GM19452 (cell line): Measurements from ENCODE around the gene FBXL16.

Source experiments
- ATAC-seq: cut with Tn5 transposase; IDR thresholded peaks from one replicate; pipeline ENCODE4 v1.9.1; 2021; ENCODE audit not compliant: unreplicated experiment

The FBXL16 gene

DNA sequence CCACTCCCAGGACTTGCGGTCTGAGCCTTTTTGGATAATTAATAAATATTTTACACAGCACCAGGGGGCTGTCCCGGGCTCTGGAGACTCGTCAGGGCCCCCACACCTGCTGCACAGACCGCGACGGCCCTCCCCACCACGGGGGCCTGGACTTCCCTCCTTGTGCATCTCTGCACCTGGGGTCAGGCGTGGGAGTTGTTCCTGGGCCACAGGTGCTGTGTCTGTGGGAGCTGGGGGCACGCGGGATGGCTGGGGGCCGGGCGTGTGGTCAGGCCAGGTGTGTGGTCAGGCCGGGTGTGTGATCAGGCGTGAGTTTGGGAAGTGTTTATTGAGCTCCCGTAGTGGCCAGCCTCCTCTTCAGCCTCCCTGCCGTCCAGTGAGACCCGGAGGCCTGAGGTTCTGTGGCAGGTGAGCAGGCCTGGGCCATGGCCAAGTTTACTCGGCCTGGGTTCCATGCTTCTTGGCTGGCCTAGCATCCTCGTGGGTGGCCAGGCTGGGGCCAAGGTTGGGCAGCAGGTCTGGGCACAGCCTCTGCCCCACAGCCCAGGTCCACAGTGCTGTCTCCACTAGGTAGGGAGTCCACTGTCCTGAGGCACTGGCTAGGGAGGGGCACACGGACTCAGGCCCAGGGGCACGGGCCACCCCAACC, 27.3 kb downstream of the FBXL16 start:
- no peak for ATAC-seq

DNA sequence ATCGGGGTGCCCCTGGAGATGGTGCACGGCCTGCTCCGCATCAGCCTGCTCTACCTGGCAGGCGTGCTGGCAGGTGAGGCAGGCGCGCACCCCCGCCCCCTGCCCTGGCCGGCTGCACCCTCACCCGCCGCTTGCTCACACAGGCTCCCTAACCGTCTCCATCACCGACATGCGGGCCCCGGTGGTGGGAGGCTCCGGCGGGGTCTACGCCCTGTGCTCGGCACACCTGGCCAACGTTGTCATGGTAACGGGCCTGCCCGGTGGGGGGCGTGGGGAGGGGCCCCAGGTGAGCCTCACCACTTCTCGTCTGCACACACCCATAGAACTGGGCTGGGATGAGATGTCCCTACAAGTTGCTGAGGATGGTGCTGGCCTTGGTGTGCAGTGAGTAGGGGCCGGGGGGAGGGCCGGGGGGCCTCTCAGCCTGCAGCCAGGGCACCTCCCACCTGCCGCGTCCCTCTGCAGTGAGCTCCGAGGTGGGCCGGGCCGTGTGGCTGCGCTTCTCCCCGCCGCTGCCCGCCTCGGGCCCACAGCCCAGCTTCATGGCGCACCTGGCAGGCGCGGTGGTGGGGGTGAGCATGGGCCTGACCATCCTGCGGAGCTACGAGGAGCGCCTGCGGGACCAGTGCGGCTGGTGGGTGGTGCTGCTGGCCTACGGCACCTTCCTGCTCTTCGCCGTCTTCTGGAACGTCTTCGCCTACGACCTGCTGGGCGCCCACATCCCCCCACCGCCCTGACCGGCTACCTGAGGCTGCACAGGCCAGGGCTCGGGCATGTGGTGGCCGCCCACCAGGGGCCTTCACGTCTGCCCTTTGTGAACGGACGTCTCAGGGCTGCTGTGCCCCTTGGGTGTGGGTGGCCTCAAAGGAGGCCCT, 28.0 kb downstream of the FBXL16 start:
- ATAC-seq = no peak

DNA sequence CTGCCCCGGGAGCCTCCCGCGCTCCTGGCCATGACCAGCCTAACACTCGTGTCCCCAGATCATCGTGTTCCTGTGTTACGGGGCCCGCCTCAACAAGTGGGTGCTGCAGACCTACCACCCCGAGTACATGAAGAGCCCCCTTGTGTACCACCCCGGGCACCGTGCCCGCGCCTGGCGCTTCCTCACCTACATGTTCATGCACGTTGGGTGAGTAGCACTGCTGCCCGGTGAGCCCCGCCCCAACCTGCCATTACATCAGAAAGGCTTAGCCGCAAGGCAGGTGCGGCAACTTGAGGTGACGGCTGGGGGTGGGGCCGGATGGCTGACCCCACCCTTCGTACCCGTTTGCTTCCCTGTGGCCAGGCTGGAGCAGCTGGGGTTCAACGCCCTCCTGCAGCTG, 28.7 kb downstream of the FBXL16 start:
- ATAC-seq = no peak

DNA sequence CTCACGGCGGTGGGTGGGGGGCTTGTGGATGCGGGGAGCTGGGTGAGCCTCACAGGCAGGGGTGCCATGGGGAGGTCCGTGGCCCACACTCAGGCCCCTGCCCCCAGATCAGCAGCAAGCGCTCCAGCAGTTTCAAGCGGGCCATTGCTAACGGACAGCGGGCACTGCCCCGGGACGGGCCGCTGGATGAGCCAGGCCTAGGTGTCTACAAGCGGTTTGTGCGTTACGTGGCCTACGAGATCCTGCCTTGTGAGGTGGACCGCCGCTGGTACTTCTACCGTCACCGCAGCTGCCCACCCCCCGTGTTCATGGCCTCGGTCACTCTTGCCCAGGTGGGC, 29.1 kb downstream of the FBXL16 start:
- no peak for ATAC-seq

DNA sequence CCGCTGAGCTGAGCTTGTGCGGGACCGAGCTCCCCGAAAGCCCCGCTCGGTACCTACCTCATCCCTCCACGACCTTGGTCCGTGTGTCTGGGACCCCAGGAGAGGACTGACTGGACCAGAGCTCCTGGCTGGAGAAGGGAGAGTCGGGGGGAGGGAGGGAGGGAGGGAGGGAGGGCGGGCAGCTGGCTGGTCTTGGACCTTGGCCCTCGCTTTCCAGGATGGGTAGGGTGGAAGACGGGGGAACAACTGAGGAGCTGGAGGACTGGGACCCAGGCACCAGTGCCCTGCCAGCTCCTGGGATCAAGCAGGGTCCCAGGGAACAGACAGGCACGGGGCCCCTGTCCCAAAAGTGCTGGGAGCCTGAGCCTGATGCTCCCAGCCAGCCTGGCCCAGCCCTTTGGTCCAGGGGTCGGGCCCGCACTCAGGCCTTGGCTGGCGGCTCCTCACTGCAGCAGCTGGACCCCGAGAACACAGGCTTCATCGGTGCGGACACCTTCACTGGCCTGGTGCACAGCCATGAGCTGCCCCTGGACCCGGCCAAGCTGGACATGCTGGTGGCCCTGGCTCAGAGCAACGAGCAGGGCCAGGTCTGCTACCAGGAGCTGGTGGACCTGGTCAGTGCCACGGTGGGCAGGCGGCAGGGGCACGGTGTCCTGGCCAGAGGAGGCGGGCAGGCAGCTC, 29.6 kb downstream of the FBXL16 start:
- ATAC-seq = no peak

DNA sequence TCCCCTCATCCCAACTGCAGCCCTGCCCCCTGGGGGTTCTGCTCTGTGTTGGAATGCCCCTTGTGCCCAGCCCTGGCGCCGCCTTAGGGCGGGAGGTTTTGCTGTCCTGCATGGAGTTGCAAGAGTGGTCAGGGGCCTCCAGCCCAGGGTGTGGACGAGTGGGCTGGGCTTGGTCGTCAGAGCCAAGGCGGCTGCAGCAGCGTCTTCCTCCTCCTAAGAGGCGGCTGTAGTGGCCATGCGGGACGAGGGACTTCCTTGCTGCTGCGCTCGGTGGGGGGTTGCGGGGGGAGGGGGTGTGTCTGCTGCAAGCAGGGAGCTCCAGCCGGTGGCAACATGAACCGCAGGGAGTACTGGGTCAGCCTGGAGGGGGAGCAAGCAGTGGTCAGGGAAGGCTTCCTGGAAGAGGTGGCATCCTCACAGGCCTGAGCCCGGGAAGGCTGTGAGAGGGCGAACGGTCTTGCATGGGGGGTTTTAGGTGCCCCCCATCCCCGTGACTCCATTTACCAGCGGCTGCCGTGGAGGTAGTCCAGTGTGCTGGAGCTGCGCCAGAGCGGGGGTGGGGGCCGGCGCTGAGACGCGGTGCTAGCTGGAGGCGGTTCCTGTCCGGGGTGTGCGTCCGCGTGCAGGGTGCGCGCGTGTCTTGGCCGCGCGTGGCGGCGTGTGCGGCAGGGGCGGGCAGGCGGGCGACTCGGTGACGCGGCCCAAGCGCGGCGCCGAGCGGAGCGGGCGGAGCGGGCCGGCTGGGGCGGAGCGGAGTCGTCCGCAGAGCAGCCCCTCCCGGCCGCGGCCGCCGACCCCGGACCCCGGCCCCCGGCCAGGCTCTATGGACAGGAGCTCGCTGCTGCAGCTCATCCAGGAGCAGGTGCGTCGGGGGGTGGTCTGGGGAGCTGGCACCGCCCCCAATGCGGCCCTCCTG, 30.4 kb downstream of the FBXL16 start, which contains the start of gene RHBDL1:
RHBDL1 (plus strand) TSS at position 704 of the 916 bp plus-strand sequence; CDS start at position 824, 120 bp downstream.
- no peak for ATAC-seq

DNA sequence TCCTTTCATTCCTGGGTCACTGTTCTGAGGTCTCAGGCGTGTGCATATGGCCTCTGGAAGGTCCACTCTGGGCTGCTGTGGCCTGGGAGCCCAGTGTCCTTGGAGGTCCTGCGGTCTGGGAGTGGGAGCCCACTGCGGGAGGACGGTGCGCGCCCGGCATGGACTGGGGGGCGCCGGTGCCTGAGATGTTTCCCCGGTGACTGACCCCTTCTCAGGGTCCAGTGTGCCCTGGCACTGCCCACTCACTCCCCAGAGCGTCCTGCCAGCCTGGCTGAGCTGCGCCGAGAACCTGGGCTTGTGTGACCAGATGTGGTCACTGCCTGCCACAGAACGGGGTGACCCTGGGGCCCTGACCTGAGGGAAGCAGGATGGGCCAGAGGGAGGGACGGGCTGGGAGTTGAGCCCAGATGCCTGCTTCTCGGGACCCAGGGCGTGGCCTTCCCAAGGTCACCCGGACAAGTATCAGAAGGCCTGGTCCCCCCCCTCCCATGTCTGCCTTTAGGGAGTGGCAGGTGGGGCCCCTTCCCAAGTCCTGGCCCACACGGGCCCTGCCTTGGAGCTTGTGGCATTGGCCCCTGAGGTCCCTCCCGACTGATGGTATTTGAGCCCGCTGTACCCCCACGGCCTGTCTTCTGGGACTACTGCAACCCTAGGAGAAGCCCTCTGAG, 31.3 kb downstream of the FBXL16 start:
- ATAC-seq = no peak

DNA sequence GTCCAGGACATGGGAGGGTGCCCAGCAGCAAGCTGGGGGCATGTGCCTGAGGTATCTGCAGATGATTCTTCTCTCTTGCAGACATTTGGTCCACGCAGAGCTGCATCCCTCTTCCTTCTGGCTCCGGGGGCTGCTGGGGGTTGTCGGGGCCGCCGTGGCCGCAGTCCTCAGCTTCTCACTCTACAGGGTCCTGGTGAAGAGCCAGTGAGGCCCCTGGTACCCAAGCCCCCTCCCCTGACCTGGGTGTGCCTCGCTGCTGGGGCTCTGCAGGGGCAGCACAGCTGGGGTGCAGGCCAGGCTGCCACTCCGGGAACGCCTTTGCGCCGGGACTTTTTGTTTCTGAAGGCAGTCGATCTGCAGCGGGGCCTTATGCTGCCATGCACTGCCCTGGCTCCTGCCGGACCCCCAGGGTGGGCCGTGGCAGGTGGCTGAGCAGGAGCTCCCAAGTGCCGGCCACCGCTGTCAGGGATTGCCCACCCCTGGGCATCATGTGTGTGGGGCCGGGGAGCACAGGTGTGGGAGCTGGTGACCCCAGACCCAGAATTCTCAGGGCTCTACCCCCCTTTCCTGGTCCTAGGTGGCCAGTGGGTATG, 32.1 kb downstream of the FBXL16 start:
- no peak for ATAC-seq

DNA sequence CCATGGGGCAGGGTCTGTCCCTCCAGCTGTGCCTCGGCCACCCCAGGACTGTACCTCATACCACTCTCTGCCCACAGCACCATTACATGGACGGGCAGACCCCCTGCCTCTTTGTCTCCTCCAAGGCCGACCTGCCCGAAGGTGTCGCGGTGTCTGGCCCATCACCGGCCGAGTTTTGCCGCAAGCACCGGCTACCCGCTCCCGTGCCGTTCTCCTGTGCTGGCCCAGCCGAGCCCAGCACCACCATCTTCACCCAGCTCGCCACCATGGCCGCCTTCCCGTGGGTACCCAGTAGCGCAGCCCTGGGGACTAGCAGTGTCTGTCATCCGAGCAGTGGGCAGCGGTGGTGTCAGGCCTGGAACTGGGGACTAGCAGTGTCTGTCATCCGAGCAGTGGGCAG, 32.8 kb downstream of the FBXL16 start:
- ATAC-seq = no peak

DNA sequence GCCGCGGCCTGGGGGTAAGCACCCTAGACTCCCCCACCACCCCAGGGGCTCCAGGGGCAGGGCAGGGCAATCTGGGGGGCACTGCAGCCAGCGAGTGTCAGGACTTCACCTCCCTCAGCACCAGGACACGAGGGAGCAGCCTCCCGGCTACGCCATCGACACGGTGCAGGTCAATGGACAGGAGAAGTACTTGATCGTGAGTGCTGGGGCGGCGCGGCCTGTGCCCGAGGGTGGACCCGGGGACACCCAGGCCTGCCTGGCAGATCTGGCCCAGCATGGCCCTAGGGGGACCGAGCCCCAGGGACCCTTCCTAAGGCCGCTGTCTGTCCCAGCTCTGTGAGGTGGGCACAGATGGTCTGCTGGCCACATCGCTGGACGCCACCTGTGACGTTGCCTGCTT, 33.2 kb downstream of the FBXL16 start:
- ATAC-seq = no peak

DNA sequence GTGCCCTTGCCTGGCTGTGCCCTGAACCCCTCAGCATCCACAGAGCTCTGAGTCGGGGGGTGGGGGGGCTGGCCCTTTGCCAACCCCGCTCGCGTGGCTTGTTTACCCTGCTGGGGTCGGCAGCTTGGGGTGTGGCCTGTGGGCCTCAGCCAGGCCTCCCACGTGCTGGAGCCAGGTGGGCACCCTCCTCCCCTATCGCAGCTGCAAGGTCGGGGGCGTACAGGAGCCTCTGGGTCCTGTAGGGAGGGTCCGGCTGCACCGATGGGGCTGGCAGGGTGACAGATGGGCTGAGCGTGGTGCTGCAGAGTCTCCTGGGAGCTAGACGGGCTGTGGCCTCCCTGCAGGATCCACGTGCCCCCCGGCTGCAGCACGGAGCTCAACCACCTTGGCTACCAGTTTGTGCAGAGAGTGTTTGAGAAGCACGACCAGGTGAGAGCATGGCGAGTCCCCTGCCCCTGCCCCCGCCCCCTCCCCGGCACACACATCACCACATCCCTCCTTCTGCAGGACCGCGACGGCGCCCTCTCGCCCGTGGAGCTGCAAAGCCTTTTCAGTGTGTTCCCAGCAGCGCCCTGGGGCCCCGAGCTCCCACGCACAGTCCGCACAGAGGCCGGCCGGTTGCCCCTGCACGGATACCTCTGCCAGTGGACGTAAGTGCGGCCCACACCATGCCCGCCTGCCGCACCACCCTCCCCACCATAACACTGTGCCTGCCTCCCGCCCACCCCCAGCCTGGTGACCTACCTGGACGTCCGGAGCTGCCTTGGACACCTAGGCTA, 34.1 kb downstream of the FBXL16 start:
- no peak for ATAC-seq

DNA sequence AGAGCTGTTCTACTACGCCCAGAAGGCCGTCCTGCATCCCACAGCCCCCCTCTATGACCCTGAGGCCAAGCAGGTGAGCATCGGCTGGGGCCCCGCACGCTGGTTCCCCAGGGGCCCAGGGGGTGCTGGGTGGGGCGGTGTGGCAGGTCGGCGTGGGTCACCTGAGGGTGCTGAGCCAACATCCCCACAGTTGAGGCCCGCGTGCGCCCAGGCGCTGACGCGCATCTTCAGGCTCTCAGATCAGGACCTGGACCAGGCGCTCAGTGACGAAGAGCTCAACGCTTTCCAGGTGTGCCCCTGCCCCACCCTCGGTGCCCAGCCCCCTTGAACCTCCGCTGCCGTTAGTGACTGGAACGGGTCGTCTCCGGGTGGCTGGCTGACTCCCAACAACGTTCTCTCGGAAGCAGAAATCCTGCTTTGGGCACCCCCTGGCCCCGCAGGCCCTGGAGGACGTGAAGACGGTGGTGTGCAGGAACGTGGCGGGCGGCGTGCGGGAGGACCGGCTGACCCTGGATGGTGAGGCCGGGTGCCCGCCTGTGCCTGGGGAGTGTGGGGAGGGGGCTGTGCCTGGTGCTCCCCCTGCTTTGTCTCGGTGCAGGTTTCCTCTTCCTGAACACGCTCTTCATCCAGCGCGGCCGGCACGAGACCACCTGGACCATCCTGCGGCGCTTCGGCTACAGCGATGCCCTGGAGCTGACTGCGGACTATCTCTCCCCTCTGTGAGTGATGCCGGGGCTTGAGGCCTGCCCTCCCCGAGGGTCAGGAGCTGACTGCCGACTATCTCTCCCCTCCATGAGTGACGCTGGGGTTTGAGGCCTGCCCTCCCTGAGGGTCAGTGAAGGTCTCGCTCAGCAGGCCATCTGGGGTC, 34.9 kb downstream of the FBXL16 start:
- ATAC-seq = no peak

DNA sequence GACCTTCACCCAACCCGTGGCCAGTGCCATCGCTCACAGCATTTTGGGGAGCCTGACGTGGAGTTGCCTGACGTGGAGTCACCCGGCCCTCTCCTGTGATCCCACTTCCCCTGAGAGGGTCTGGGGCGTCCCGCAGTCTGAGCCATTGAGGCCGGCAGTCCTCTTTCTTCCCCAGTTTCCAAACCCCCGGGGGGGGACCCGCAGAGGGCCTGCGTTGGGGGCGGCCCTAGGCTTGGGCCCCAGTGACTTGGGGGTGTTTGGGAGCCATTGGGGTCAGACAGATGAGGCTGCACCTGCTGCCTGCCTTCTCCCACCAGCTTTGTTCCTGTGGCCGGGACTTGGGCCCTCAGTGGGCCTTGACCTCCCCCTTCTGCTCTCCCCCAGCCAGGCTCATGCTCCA, 35.9 kb downstream of the FBXL16 start:
- ATAC-seq = no peak

DNA sequence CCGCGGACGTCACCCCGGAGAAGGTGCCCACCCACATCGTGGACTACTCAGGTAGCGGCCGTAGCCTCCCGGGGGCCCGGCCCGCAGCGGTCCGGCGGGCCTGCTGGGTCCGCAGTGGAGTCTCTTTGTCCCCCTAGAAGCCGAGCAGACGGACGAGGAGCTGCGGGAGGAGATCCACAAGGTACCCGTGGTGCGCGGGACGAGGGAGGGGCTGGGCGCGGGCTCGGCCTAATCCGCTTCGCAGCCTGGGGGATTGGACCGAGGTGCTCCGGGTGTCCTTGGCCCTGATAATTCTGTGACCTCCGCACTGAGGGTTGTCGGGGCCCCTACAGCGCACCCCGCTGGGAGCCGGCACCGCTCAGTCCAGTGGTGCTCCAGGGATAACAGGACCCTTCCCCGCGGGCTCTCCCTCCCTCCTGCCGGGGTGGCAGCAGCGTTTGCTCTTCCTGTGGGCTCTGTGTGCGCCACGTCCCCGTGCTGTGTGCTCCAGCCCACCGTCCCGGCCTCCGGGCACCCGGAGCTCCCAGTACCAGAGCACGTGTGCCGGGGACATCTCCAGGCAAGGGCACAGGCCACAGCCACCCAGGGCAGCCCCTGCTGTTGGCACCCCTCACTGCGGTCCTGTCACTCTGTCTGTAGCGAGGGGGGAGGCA, 37.0 kb downstream of the FBXL16 start:
- ATAC-seq = no peak

DNA sequence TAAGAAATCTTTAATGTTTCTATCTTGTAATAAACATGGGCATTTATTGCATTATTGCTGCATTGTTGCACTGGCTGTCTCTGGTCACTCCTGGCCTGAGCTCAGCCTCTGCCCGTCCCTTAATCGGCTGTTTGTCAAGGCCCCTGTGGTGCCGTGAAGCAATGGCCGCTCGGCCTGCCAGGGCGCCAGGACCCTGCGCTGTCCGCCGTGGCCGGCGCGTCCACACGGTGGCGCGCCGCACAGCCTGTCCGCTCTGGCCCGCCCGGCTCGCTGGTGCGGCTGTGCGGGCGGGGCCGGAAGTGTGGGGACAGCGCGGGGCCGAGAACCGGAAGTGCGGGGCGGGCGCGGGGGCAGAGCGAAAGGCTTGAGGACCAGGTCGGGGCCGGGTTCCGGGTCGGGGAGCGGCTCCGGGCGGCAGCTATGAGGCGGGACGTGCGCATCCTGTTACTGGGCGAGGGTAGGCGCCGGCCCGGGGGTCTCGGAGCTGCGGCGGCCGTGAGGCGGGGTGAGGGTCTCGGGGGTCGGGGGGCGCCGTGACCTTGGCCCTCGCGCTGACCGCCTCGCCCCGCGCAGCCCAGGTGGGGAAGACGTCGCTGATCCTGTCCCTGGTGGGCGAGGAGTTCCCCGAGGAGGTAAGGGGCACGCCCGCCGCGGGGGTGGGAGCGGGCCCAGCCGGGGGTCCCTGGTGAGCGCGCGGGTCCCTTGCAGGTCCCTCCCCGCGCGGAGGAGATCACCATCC, 37.7 kb downstream of the FBXL16 start, which contains the start of gene RHOT2:
RHOT2 (plus strand) TSS at position 353 of the 739 bp plus-strand sequence; CDS start at position 421, 68 bp downstream.
- ATAC-seq = peak; percentile 88

DNA sequence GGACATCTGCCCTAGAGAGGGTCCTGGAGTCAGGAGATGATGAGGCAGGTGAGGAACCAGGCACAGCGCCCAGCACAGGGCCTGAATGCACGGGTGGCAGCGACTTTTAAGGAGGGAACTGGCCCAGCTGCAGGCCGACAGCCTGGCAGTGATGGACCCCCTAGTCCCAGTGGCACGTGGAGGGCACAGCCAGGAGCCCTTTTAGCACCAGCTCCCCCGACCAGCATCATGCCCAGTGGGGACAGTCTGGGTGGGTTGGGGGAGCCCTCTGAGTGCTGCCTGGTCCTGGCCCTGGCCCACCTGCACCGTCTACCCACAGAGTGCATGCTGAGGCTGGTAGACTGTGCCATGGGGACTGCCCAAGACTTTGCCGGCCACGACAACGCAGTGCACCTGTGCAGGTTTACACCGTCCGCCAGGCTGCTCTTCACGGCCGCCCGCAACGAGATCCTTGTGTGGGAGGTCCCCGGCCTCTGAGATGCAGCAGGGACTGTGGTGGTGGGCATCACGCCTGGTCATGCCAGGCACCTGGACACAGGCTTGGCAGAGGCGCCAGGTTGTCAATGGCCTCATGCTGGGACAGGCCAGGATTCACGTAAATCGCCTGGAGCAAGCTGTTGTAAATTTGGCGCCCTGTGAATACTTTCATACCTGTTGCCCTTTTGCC, 38.4 kb downstream of the FBXL16 start:
- no peak for ATAC-seq
